Esophagus muscularis mucosa (tissue), 4 donors: ENCODE data around the gene MAPK11.

Experiments used
- CTCF ChIP-seq, 3 experiments: fragments of 200-600 bp in 2 of 3; fragments of 450-650 bp in 1 of 3; sonication (generic) in 2 of 3; IDR thresholded peaks; one replicate each; pipeline ENCODE4 v1.5.1; 2017 to 2019; ENCODE audit warnings: antibody characterized with exemption in 3 of 3, mild to moderate bottlenecking in 2 of 3, moderate library complexity in 1 of 3
- EP300 ChIP-seq: sonication (generic); formaldehyde crosslinking; IDR thresholded peaks from one replicate; pipeline ENCODE4 v1.6.1; 2017; ENCODE audit warnings: antibody characterized with exemption
- POLR2A ChIP-seq: fragments of 450-650 bp; IDR thresholded peaks from one replicate; pipeline ENCODE4 v1.6.1; 2017; ENCODE audit warnings: antibody characterized with exemption, moderate library complexity, mild to moderate bottlenecking, low read depth
- POLR2AphosphoS5 ChIP-seq, 2 donors: sonication (generic); formaldehyde crosslinking; IDR thresholded peaks; one replicate each; pipeline ENCODE4 v1.6.1; 2017; ENCODE audit warnings: antibody characterized with exemption in 2 of 2

DNA sequence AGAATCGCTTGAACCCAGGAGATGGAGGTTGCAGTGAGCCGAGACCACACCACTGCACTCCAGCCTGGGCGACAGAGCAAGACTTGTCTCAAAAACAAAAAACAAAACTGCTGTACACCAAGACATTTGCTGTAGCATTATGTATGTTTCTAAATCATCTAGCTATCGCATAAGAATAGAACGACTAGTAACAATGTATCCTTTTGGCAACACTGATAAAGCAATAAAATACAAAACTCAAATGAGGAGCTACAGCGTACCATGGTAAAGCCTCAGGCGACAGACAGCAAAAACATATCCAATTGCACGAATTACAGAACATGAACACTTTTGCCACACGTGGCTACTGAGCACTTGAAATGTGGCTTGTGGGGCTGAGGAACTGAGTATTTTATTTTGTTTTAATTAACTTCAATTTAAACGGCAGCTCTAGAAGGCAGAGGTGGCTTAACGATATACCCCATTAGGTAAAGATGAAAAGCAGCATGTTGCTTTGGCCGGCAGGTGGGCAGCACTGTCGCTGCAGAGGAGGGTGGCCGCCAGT is 27.7 kb downstream of the MAPK11 start:
- TF ChIP-seq POLR2A, result no peak
- TF ChIP-seq CTCF (IDR thresholded peaks at IDR 0.05), result no peak
- no peak for TF ChIP-seq EP300
- TF ChIP-seq POLR2AphosphoS5 (IDR thresholded peaks at IDR 0.05), result no peak
